Left lung (tissue), 10 donors: ENCODE data around the gene CRISP3. TPM values are rescaled to one million over a fixed set of nuclear protein-coding genes. Genes with fewer than 3 reads are reported as not detected.
"Not testable (repeated sequence)": the region's sequence is repeated elsewhere in the genome, so short reads cannot be mapped to it uniquely, and the experiment has no call there.

Source experiments
- ATAC-seq: fragments of 200-7000 bp; cut with Tn5 transposase; one replicate; pipeline ENCODE4 v1.9.1; 2020; ENCODE audit warnings: moderate library complexity
- DNase-seq, 4 donors: peaks; one replicate each; pipeline ENCODE4 v3.0.0-alpha.2; 2013 to 2020
- H3K27ac ChIP-seq, 2 donors: fragments of 200-600 bp; sonication (generic) in 1 of 2; one replicate each; pipeline versions ENCODE4 v1.5.0 to v1.8.0; 2020 to 2021
- H3K27me3 ChIP-seq, 2 donors: fragments of 200-600 bp; sonication (generic) in 1 of 2; one replicate each; pipeline versions ENCODE4 v1.5.0 to v1.8.0; 2020 to 2021
- H3K36me3 ChIP-seq, 2 donors: fragments of 200-600 bp; sonication (generic) in 1 of 2; one replicate each; pipeline versions ENCODE4 v1.5.0 to v1.8.0; 2020 to 2021
- H3K4me1 ChIP-seq, 2 donors: fragments of 200-600 bp; one replicate each; pipeline ENCODE4 v1.8.0; 2021
- H3K4me3 ChIP-seq, 2 donors: fragments of 200-600 bp; sonication (generic) in 1 of 2; one replicate each; pipeline versions ENCODE4 v1.5.0 to v1.8.0; 2020 to 2021; ENCODE audit warnings: mild to moderate bottlenecking in 1 of 2
- H3K9me3 ChIP-seq, 2 donors: fragments of 200-600 bp; sonication (generic) in 1 of 2; one replicate each; pipeline versions ENCODE4 v1.5.0 to v1.8.0; 2020 to 2021
- intact Hi-C, 2 donors: fragments of 100-400 bp; cut with DNase I; formaldehyde crosslinking; loops; one replicate each; pipeline versions ENCODE4 v1.11.2 to v1.14.2; 2022
- polyA plus RNA-seq, 6 donors: library from polyadenylated mRNA; unstranded; fragments of 120-200 nt; gene quantifications; one replicate each; pipeline ENCODE4 v1.2.1, GENCODE V29; 2013; ENCODE audit not compliant: insufficient read length in 6 of 6
- total RNA-seq, 2 donors: library from RNA; stranded (reverse); fragmentation: NEBNext Ultra II Directional; extraction: Animal tissue kit (Norgen Biotek cat#: 25700); gene quantifications; one replicate each; pipeline ENCODE4 v1.2.1, GENCODE V29; 2021
- TF ChIP-seq, protein P1 (sequence below), 2 donors: fragments of 200-600 bp; sonication (generic) in 1 of 2; IDR thresholded peaks; one replicate each; pipeline versions ENCODE4 v1.5.0 to v1.8.0; 2021; ENCODE audit warnings: antibody characterized with exemption in 2 of 2
- donor health status: DM: no; HTN: yes; CAD: no.
- donor health status: DM: no; HTN: no; CAD: no.

The CRISP3 gene
- total and polyA plus RNA-seq, 8 donors = 0.23 to 1.9 (median 0.36) TPM; not detected in 2

DNA sequence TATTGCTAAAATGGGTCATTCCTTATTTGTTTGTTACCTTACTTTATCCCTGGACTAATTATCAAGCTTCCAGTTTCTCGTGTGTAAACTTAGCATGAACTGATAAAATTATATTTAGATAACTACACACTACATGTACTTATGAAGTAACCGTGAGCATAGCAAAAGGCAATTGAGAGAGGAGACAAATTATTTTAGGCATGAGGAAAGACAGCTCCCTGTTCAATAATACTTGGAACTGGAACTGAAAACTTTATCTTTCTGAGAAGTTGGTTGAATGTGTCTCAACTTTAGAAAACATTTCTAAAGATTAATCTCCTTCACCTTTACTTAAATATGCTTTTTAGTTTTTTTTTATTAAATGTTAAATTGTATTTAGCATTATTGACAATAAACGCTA, 11.4 kb downstream of the CRISP3 start:
- H3K4me1 ChIP-seq = no peaks in the 10 kb centered on the region
- H3K4me3 ChIP-seq = no peak overlapping the region
- H3K27ac ChIP-seq = no peak overlapping the region
- ATAC-seq (no peak), DNase-seq (no peak)
- TF ChIP-seq, protein P1, sequence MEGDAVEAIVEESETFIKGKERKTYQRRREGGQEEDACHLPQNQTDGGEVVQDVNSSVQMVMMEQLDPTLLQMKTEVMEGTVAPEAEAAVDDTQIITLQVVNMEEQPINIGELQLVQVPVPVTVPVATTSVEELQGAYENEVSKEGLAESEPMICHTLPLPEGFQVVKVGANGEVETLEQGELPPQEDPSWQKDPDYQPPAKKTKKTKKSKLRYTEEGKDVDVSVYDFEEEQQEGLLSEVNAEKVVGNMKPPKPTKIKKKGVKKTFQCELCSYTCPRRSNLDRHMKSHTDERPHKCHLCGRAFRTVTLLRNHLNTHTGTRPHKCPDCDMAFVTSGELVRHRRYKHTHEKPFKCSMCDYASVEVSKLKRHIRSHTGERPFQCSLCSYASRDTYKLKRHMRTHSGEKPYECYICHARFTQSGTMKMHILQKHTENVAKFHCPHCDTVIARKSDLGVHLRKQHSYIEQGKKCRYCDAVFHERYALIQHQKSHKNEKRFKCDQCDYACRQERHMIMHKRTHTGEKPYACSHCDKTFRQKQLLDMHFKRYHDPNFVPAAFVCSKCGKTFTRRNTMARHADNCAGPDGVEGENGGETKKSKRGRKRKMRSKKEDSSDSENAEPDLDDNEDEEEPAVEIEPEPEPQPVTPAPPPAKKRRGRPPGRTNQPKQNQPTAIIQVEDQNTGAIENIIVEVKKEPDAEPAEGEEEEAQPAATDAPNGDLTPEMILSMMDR (IDR thresholded peaks at IDR 0.05) = no peak
- H3K27me3 ChIP-seq = no peaks in the 10 kb centered on the region
- intact Hi-C loops = no loop called here
- no peaks in the 10 kb centered on the region for H3K9me3 ChIP-seq
- H3K36me3 ChIP-seq = peaks cover 0 to 3% of the 10 kb centered on the region in 2 donors

DNA sequence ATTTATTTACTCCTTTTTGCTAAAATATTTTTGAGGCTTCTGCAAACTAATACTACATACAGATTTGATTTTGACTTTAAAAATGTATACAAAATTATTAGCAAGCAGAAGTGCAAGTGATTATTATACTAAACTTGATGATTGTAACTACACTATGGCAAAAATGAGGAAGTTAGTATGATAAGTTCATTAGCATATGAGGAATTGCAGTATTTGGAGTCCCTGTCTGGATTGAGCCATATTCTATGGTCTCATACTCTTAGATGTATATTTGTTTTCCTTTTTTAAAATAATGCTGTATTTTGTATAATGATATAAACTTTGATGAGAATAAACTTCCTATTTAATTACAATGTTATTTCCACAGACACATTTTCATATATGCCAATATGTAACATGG, 13.9 kb downstream of the CRISP3 start:
- no peaks in the 10 kb centered on the region for H3K27me3 ChIP-seq
- ATAC-seq (no peak), DNase-seq (no peak)
- peaks cover 0 to 3% of the 10 kb centered on the region in 2 donors for H3K36me3 ChIP-seq
- no peak overlapping the region for H3K4me3 ChIP-seq
- TF ChIP-seq, protein P1 (IDR thresholded peaks at IDR 0.05) = no peak
- no peak overlapping the region for H3K27ac ChIP-seq
- no peaks in the 10 kb centered on the region for H3K9me3 ChIP-seq
- intact Hi-C loops = no loop called here
- H3K4me1 ChIP-seq = no peaks in the 10 kb centered on the region

DNA sequence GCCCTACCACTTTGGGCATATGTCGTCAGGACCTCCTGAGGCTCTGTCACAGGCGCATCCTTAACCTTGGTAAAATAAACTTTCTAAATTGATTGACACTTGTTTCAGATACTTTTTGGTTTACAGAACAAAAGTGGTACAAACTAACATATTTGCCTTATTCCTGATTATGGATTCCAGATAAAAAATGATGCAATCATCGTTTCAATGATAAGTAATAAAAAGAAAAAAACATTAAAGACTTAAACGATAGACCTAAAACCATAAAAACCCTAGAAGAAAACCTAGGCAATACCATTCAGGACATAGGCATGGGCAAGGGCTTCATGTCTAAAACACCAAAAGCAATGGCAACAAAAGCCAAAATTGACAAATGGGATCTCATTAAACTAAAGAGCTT, 20.3 kb downstream of the CRISP3 start:
- ATAC-seq, intact Hi-C loops, H3K27me3 ChIP-seq, H3K27ac ChIP-seq, H3K4me3 ChIP-seq, H3K9me3 ChIP-seq, H3K36me3 ChIP-seq, H3K4me1 ChIP-seq, DNase-seq: not testable (repeated sequence)

DNA sequence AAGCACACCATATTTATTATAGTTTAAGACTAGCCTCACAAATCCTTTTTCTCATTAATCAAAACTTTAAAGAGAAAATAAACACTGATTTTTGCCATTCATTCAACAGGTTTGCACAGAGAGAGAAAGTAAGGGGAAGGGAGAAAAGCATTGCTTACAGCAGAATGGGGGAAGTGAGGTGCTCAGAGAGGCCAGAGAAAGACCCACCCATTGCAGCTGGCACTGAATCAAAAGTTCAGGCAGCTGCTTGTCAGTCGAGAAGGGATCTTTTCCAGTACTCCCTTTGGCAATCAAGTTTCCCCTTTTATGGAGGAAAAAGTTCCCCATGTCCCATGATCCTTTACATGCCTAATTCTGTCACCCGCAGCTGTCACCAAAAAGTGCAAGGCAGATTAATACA, 22.9 kb downstream of the CRISP3 start:
- Histone ChIP-seq H3K36me3 (no peaks in the 10 kb centered on the region), H3K27me3 (no peaks in the 10 kb centered on the region), H3K27ac (no peak overlapping the region), H3K4me3 (no peak overlapping the region), H3K4me1 (no peaks in the 10 kb centered on the region), H3K9me3 (peaks cover 0 to 9% of the 10 kb centered on the region in 2 donors)
- TF ChIP-seq, protein P1 (IDR thresholded peaks at IDR 0.05) = no peak
- intact Hi-C loops = no loop called here
- DNase-seq = no peak
- no peak for ATAC-seq

DNA sequence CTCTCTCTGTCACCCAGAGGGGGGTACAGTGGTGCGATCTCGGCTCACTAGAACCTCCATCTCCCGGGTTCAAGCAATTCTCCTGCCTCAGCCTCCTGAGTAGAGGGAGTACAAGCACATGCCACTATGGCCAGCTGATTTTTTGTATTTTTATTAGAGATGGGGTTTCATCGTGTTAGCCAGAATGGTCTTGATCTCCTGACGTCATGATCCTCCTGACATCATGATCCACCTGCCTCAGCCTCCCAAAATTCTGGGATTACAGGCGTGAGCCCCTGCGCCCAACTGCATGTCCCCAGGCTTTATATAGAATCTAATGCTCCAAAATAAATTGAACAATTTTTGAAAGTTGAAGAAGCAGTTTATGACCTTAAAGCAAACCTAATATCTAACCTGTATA, 23.8 kb downstream of the CRISP3 start:
- TF ChIP-seq, protein P1 (IDR thresholded peaks at IDR 0.05) = no peak
- DNase-seq = no peak

DNA sequence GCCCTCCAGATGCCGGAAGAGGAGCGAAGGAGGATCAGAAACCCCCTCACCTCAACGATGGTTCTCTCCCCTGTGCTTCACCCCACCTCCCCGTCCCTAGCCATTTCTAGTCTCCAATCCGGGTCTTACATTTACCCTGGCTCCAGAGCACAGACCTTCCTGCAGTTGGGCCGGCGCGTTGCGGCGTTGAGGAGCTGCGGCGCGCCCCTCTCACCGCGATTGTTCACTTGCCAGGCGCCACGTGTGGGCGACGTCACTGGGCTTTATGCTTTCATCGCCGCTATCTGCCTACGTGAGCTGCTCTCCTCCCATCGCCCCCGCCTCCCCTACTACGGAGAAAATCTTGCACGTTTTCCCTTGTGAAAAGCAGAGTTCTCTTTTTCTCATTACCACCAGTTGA, 30.8 kb downstream of the CRISP3 start, which contains the start of gene CRISP2:
TSS of gene CRISP2 (minus strand) at position 198 of the 400 bp plus-strand sequence. CDS start 4,347 bp downstream, outside the sequence.
- Histone ChIP-seq H3K9me3 (peaks cover 0 to 3% of the 10 kb centered on the region in 2 donors), H3K4me1 (no peaks in the 10 kb centered on the region), H3K4me3 (no peak within 1 kb of the TSS), H3K27me3 (no peaks in the 10 kb centered on the region), H3K36me3 (no peaks in the 10 kb centered on the region), H3K27ac (no peak within 1 kb of the TSS)
- DNase-seq (peak in 2 of 4 donors; percentile 39 to 42), ATAC-seq (no peak)
- intact Hi-C loops = no loop called here
- TF ChIP-seq, protein P1 (IDR thresholded peaks at IDR 0.05) = no peak

More for the DNA sequence above, 23.8 kb downstream of the CRISP3 start:
- Histone ChIP-seq H3K27ac (no peak overlapping the region), H3K36me3 (no peaks in the 10 kb centered on the region), H3K9me3 (peaks cover 0 to 9% of the 10 kb centered on the region in 2 donors), H3K27me3 (no peaks in the 10 kb centered on the region), H3K4me3 (no peak overlapping the region), H3K4me1 (no peaks in the 10 kb centered on the region)
- ATAC-seq = no peak
- intact Hi-C loops = no loop called here
